Measurements from ENCODE around the gene CMSS1. TPM values are rescaled to one million over a fixed set of nuclear protein-coding genes. Genes with fewer than 3 reads are reported as not detected.

CMSS1 gene
- total and polyA plus RNA-seq, 3 donors from 2014 or later, result 24.6 to 47.9 (median 24.9) TPM

DNA sequence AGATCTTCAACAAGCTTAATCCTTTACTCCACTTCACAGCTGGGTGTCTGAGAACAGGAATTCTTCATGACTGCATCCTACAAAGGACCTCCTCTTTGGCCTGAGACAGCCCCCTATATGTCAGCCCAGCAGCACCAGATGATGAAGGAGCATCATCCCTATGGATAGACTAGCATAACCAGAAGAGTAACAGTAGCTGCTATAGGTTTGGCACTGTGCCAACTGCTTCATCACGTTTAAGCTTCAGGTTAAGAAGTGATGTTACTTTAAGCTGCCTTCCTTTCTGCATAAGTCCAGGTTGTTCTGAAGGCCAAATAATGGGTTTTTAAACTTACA is 50.6 kb downstream of the CMSS1 start:
- Histone ChIP-seq H3K9me3 (no peaks in the 10 kb centered on the region), H3K4me3 (no peak overlapping the region), H3K27me3 (no peaks in the 10 kb centered on the region), H3K4me1 (peaks cover 47% of the 10 kb centered on the region), H3K27ac (peak overlapping the region in 1 of 2 donors; percentile 60), H3K36me3 (ENCODE audit: low read depth, missing control alignments) (no peaks in the 10 kb centered on the region)
- intact Hi-C loops (cut with DNase I; ENCODE audit: low total_unique reads), result no loop called here
- no peak for TF ChIP-seq POLR2A (IDR thresholded peaks at IDR 0.05)
- TF ChIP-seq, protein P1, sequence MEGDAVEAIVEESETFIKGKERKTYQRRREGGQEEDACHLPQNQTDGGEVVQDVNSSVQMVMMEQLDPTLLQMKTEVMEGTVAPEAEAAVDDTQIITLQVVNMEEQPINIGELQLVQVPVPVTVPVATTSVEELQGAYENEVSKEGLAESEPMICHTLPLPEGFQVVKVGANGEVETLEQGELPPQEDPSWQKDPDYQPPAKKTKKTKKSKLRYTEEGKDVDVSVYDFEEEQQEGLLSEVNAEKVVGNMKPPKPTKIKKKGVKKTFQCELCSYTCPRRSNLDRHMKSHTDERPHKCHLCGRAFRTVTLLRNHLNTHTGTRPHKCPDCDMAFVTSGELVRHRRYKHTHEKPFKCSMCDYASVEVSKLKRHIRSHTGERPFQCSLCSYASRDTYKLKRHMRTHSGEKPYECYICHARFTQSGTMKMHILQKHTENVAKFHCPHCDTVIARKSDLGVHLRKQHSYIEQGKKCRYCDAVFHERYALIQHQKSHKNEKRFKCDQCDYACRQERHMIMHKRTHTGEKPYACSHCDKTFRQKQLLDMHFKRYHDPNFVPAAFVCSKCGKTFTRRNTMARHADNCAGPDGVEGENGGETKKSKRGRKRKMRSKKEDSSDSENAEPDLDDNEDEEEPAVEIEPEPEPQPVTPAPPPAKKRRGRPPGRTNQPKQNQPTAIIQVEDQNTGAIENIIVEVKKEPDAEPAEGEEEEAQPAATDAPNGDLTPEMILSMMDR (IDR thresholded peaks at IDR 0.05), result no peak
- WGBS, 2 donors, result 7 to 16% methylated on average over 1 of the region's 1 CpG
- DNase-seq, result no peak

DNA sequence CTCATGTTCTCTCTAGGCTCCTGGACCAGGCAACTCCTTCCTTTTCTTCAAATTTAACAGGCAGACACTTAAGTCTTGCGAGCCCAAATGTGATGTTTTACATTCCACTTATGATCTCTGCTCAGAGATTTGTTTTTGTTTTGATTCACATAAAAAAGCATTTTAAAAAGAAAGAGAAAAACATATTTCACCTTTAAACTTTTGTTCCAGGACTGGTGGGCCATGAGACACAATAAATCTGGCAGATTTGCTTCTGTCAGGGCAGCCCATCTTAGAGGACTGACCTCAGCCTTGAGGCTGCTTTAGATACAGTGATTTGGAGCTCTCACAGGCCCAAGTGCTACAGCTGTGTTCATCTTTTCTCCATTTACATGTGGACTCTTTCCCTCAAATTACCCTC is 52.0 kb downstream of the CMSS1 start:
- Histone ChIP-seq H3K27me3 (no peaks in the 10 kb centered on the region), H3K27ac (peak overlapping the region; percentile 39 to 60), H3K4me3 (no peak overlapping the region), H3K36me3 (ENCODE audit: low read depth, missing control alignments) (no peaks in the 10 kb centered on the region), H3K4me1 (peaks cover 47% of the 10 kb centered on the region), H3K9me3 (no peaks in the 10 kb centered on the region)
- intact Hi-C loops (cut with DNase I; ENCODE audit: low total_unique reads), result no loop called here
- WGBS, 2 donors, result 60 to 70% methylated on average over 1 of the region's 1 CpG
- DNase-seq, result peak; percentile 58
- TF ChIP-seq, protein P1 (IDR thresholded peaks at IDR 0.05), result no peak
- no peak for TF ChIP-seq POLR2A (IDR thresholded peaks at IDR 0.05)

DNA sequence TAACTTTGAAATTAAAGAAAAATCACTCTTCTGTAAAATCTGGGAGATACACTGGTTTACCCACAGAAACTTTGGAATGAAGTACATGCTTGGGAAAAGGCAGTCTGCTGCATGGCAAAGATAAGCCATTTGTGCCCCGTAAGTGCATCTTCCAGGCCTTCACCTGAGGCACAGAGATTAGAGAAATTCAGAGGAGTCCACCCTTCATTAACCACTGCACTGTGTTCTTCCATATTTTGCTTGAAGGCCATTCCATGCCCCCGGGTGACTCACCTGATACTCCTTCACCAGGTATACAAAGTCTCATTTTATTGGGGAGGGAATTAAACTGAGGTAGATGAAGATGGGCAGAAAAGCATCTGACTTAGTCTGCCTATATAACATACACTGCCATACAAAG is 53.0 kb downstream of the CMSS1 start:
- TF ChIP-seq POLR2A (IDR thresholded peaks at IDR 0.05), result no peak
- TF ChIP-seq, protein P1 (IDR thresholded peaks at IDR 0.05), result no peak
- H3K36me3 ChIP-seq (ENCODE audit: low read depth, missing control alignments), result no peaks in the 10 kb centered on the region
- no peak for DNase-seq
- WGBS, 2 donors, result 88 to 94% methylated on average over 2 of the region's 2 CpGs
- no peak overlapping the region for H3K4me3 ChIP-seq
- H3K27ac ChIP-seq, result peak overlapping the region; percentile 39 to 60
- H3K27me3 ChIP-seq, result no peaks in the 10 kb centered on the region
- no peaks in the 10 kb centered on the region for H3K9me3 ChIP-seq
- peaks cover 47% of the 10 kb centered on the region for H3K4me1 ChIP-seq
- intact Hi-C loops (cut with DNase I; ENCODE audit: low total_unique reads), result no loop called here

DNA sequence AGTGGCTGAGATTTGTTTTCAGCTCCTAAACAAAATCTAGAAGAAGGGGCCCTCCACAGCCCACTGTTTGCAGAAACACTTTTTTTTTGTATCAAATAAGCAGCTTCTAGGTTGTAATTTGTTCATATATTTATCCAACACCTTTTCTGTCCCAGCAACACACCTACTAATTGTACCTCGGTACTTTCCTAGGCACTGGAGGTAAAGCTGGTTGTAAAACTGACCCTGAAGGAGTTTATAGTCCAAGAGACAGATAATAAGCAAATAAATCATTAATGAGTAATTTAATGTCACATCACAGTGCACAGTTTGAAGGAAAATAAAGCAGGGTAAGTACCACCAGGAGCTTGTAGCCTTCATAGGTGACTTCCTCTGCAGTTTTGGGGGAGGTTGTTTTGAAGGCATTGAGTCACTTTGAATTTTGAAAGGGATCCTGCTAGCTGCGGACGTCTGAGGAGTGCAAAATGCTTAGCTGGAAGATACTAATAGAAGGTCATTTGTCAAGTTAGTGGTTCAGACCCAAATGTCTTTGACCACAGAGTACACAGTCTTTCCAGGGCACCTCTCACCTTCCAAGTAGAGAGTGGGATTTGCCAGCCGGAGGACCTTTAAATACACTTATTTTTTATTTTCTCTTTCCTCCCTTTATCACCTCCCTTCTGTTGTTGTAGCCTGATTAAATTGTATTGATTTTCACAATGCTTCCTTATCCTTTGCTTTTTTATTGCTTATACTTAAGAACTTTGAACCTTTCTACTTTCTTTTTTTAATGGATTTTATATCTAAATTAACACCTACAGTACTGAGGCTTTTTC is 53.8 kb downstream of the CMSS1 start:
- no peaks in the 10 kb centered on the region for H3K36me3 ChIP-seq (ENCODE audit: low read depth, missing control alignments)
- TF ChIP-seq, protein P1 (IDR thresholded peaks at IDR 0.05), result no peak
- TF ChIP-seq POLR2A (IDR thresholded peaks at IDR 0.05), result no peak
- peak overlapping the region; percentile 39 to 60 for H3K27ac ChIP-seq
- DNase-seq, result no peak
- intact Hi-C loops (cut with DNase I; ENCODE audit: low total_unique reads), result no loop called here
- peaks cover 47% of the 10 kb centered on the region for H3K4me1 ChIP-seq
- H3K4me3 ChIP-seq, result no peak overlapping the region
- H3K27me3 ChIP-seq, result no peaks in the 10 kb centered on the region
- 52 to 63% methylated on average over 4 of the region's 4 CpGs for WGBS, 2 donors
- H3K9me3 ChIP-seq, result no peaks in the 10 kb centered on the region

DNA sequence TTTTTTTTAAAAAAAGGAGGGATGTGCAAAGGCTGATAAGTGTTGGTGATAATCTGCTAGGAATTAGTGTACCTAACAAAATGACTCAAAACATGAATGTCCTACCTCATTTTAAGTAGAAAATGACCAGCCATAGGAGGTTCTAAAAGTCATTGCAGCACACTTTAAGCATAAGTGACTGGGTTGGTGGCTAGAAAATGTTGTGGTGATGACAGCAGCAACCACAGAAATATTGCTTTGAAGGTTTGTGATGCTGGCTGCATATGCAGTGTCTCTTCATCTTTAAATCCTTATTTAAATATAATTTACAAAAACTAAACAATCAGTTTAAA is 55.2 kb downstream of the CMSS1 start:
- no peak for TF ChIP-seq POLR2A (IDR thresholded peaks at IDR 0.05)
- TF ChIP-seq, protein P1 (IDR thresholded peaks at IDR 0.05), result no peak
- Histone ChIP-seq H3K9me3 (no peaks in the 10 kb centered on the region), H3K36me3 (ENCODE audit: low read depth, missing control alignments) (no peaks in the 10 kb centered on the region), H3K4me1 (peaks cover 37% of the 10 kb centered on the region), H3K4me3 (peak overlapping the region; percentile 12 to 21), H3K27me3 (no peaks in the 10 kb centered on the region), H3K27ac (peak overlapping the region; percentile 77 to 96)
- intact Hi-C loops (cut with DNase I; ENCODE audit: low total_unique reads), result no loop called here
- no peak for DNase-seq
